Measurements from ENCODE around the gene SLFN12.
A peak's percentile ranks its signal among the peaks of the same experiment; 100 is the strongest.
"Not testable (repeated sequence)": the region's sequence is repeated elsewhere in the genome, so short reads cannot be mapped to it uniquely, and the experiment has no call there.

SLFN12 gene

DNA sequence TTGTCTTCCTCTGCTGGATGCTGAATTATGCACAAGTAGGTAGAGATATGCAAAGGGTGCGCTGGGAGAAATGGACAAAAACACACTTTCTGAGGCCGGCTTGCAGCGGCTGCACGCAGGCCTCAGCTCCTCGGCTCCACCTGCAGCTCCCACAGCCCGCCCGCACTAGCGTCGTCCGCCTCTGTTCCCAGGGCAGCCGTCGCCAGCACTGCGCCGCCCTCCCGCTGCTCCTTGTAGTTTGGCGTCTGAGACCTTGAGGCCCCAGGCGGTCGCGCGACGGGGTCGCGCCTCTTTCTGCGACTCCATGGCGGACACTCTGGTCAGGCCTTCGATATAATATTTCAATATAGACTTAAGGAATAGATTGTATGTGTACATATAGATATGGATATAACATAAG is 24.8 kb downstream of the SLFN12 start:
- DNase-seq: no peak

DNA sequence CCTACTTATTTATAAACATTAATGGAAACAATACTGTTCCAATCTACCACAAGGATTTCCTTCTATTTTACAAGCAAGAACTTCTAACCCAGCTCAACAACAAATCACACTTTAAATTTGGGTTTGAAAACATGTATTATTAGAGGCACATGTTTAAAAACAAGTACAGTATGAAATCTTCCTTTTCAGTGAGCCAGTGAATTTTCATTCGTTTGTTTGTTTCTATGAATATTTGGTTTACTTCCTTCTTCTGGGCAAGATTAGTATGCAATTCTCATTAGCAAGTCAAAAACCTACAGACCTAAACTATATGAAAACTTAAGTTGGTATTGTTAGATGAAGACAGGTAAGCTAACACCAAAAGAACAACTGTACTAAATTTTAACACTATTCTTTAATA is 25.7 kb downstream of the SLFN12 start:
- DNase-seq: no peak

DNA sequence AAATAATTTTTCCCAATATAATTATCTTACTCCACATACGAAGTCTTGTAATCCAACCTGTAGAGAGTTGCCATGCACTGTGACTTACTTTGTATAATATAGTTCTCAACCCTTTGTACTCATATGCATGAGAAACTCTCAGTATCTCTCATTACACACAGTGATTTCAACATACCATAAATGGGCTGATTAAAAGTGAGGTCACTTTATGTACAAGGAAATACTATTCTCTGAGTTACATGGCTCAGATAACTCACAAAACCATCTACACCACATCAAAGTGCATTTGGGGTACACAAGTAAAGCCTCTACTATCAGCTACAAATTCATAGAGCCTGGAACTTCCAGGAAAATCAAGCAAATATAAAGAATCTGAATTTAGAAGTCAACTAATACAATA is 27.9 kb downstream of the SLFN12 start:
- no peak for DNase-seq

DNA sequence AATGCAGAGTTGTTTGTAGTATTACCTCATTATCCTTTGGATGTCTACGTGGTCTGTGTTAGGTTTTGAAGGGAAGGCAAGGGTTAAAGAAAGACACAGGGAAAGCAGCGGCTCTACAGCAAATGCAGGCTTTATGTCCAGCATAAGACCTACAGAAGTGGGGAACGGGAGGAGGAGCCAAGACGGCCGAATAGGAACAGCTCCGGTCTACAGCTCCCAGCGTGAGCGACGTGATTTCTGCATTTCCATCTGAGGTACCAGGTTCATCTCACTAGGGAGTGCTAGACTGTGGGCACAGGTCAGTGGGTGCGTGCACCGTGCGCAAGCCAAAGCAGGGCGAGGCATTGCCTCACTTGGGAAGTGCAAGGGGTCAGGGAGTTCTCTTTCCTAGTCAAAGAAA is 38.5 kb downstream of the SLFN12 start:
- DNase-seq: not testable (repeated sequence)

DNA sequence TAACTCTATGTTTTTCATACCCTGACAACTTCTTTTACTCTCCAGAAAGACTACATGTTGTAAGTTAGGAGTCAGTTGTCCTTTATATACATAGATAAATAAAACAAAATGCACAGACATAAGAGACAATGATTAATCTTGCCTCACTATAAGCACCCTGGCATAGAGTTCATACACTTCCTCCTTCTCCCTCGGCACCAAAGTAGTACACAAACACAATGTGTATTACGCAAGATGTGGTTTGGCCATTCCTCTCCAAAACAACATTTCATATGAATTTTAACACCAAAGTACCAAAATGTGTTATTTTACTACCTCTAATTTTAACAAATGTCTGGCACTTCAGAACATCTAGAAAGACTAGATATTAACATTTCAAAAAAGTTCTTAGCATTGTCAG is 41.6 kb downstream of the SLFN12 start:
- DNase-seq: no peak

DNA sequence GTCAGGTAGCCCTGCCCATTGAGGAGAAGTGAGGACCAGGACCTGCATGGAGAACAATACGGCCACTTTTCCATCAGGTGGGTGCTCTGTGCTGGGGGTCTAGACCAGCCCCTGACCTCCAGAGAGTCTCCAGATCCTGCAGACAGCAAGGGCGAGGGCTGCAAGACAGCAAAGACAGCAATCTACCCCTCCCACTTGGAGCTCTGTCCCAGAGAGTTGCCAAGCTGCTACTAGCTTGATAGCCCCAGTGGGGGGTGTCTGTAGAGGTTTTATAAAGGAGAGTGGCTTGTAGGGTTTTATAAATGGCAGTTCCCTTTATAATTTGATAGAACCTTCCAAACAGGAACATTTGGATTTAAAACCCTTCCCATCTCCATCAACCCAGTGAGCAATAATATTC is 42.1 kb downstream of the SLFN12 start:
- DNase-seq: no peak

DNA sequence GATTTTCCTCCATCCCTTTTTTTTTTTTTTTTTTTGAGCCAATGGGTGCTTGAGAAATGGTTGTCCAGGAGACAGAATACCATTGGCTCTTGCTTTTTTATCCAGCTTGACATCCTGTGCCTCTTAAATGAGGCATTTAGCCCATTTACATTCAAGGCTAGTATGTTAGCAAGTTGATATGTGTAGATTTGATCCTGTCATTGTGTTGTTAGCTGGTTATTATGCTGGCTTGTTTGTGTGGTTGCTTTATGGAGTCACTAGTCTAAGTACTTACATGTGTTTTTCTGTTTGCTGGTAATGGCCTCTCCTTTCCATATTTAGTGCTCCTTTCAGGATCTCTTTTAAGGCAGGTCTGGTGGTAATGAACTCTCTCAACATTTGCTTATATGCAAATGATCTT is 44.8 kb downstream of the SLFN12 start:
- DNase-seq: no peak

DNA sequence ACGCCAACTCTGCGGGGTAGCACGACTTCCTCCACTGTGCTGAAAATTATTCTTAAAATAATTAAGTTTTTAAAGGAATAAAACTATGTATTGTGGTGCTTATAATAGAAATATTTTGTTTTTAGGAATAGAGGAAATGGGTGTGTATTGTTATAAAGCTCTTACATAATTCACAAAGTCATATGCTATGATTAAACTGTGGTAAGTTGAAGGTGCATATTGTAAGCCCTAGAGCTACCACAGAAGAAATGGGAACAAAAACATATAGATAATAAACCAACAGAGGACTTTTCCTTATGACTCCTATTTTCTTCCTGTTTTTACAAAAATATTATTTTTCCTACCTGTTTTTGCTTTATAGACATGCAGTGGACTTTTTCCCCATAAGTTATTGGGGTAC is 54.6 kb downstream of the SLFN12 start:
- DNase-seq: no peak

DNA sequence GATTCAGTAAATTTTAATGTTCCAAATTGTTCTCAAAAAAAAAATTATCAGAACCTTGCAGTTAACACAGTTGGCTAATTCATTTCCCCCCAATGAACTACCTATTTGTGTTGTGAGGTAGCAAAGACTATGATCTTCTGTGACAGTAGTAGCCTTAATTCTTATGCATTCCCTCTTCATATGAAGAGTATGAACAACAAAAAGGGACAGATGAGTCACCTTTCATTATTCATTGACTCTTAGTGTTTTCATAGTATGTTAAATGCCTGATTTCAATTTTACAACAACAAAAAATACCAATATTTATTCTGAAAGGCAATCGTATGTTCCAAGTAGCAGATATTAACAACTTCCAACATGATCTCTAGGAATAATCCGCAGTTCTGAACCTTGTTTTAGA is 55.2 kb downstream of the SLFN12 start:
- no peak for DNase-seq

DNA sequence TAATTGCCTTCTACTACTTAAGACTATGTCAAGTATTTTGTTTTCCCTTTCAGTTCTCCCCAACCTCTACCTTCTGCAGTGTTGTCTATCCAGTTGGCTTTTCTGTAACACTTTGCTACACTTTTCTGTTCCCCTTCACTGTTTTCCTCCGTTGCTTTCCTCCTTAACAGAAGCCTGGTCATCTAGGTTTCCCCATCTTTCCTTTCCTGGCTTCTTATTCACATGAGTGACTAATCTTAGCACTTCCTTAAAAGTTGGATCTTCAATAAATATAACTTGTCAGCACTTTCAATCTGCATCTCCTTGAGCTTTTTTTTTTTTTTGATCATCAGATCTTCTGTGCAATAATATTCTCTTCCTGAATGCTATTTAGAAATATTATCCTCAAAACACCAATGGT is 56.1 kb downstream of the SLFN12 start:
- no peak for DNase-seq

DNA sequence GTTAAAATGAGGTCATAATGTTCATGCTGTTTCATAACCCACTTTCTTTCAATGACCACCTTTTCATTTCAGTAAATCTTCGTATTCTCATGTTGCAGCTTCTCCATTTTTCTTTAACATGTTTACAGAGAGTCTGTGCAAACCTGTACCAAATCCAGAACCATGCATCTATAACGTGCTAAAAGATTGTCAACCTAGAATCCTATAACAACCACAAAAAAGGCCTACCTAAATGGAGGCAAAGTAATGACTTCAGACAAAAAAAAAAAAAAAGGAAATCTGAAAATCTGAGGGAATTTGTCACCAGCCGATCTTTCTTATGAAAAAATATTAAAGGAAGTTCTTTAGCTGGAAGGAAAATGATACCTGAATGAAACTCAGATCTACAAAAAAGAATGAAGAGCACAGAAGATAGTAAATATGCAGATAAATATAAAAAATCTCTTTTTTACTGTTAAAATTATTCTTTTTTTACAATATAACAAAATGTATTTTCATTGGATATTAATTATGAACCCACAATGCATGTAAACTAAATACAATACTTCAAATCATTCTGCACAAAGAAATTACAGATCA is 57.4 kb downstream of the SLFN12 start:
- DNase-seq: no peak

DNA sequence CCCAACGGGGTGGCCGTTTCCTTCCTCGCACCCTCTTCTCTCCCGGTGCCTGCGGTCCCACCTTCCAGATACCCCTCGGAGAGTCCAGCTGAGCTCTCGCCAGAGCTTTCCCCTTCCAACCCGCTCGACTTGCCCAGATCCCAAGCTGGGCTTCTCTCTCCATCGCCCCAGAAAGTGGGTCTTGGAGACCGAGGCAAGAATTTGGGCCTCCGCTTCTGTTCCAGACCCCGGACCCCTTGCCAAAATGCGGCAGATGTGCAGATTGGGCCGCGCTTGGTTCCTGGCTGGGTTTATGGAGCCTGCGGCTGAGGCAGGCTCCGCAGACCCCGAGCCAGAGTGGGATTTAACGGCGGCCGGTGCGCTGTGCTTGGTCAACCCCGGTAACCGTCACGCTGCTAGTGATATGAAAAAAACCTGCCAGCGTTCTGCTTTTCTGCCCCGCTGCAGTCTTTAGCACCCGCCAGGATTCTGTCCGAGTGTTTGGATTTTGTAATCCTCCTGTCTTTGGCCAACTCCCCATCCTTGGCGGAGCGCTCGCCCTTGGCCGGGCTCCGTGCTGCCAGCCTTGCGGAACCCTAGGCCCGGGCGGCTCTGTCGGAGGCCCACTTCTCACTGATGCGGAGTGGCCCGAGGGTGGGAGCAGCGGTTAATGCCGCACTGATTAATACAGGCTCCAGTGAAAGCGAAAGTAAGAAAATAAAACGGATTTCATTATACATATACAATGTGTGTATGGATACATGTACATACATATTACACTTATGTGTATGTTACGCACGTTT is 58.1 kb downstream of the SLFN12 start:
- DNase-seq: peak; percentile 9

DNA sequence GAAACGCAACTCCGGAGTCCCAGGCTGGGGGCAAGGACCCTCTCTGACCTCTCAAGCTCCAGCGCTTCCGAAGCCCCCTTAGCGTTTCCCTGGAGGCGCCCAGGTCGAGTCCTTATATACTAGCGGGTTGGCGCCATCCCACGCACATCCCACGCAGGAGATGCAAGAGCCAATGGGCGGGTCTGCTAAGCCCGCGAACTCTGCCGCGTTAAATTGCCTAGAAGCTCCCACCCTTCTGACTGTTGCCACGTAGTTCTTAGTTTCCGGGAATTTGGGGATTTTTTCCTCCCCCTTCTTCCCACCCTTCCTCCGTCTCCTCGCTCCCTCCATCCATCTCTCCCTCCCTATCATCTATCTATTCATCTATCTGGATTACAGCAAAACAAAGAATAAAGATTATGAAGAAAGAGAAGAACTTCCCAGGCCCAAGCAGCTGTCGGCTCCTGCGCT is 58.7 kb downstream of the SLFN12 start, which contains the start of gene SLFN11:
Gene SLFN11 (minus strand): TSS at position 88 of the 450 bp plus-strand sequence. CDS start 9,814 bp downstream, outside the sequence.
- DNase-seq: peak; percentile 83

DNA sequence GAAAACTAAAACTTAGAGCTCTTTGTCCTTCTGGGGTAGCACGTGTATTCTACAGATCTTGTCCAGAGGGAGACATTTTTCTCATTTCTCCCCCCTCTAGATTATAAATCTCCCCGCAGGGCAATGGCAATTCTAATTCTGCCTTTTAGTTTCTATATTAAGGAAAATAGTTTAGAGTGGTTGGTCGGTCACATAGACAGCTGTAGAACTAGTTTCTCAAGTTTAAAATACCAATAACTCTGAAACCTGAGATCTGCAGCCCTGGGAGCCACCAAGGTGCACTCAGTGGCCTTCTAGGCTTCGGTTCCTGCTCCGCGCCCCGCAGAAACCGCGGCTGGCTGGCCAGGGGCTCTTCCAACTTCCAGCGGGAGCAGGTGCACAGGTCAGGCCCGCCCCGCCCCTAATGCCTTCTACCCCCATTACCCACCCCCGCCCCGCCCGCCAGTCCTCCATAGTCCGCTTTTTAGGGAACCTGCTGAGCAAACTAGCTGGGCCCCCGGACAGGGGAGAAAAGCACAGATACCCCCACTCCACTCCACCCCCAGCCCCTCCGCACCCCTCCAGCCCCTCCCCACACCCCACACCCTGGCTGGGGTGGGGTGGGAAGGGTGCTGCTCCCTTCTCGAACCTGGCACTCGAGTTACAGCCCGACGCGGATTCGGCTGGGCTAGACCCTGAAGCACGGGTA is 59.3 kb downstream of the SLFN12 start:
- DNase-seq: peak; percentile 4

DNA sequence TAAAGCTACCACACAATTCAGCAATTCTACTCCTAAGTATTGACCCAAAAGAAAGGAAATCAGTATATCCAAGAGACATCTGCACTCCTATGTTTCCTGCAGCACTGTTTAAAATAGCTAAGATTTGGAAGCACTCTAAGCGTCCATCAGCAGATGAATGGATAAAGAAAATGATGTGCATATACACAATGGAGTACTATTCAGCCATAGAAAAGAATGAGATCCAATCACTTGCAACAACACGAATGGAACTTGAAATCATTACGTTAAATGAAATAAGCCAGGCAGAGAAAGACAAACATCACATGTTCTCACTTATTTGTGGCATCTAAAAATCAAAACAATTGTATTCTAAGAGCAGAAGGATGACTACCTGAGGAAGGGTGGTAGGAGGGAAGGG is 60.4 kb downstream of the SLFN12 start:
- no peak for DNase-seq

DNA sequence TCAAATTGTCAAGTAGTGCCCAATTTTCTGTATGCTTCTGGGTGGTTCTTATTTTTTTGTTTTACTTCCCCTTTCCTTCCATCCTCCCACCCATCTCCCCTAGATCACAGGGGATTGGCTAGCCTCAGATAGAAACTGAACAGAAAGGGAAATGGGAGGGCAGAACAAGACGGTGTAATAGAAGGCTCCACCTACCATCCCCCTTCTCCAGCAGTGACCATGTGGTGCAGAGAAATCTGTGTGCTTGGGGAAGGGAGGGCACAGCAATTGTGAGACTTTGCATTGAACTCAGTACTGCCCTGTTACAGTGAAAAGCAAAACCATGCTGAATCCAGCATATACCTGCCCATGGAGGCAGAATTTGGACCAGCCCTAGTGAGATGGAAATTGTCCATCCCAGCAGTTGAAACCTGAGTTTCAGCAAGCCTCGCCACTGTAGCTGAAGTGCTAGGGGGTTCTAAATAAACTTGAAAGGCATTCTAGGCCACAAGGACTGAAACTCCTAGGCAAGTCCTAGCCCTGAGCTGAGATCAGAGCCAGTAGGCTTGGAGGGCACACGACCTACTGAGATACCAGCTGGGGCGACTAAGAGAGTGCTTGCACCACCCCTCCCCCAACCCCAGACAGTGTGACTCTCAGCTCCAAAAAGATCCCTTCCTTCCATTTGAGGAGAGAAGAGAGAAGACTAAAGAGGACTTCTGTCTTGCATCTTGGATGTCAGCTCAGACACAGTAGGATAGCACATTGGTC is 64.0 kb downstream of the SLFN12 start:
- DNase-seq: no peak

DNA sequence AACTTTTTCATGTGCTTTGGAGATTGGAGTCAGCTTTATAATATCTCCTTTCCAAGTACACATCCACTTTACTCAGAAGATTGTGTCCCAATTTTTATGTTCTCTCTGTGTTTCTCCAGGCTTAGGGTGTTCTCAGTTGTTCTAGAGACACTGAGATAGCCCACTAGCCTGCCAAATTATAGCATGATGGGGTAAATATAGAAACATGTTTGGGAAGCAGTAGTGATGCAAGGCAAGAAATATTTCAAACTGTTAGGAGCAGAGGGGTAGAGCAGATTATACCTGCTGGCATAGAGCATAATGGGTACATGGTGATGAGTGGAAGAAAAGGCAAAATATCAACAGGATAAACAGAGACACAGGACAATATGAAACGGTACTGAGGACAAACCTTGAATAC is 71.3 kb downstream of the SLFN12 start:
- DNase-seq: no peak
